Measurements from ENCODE around the gene GNAQ.

- no peak for TF ChIP-seq CTCF (conservative IDR thresholded peaks at IDR 0.05 in 1 of 2, IDR thresholded peaks at IDR 0.05 in 1 of 2; ENCODE audit: low read depth in 1 of 2, low read length in 2 of 2)
- TF ChIP-seq EZH2 (IDR thresholded peaks at IDR 0.05; ENCODE audit: low read length, missing control alignments): no peak
Measured at GRCh38 chr9:77975036-77975435, 56.6 kb downstream of the GNAQ start.

All from fibroblast of lung (primary cell).